SK-N-MC (cell line): ENCODE measurements around the gene TMPRSS3.

Experiments
- EZH2 ChIP-seq: fragments of 200-600 bp; sonication (generic); IDR thresholded peaks from one replicate; pipeline ENCODE4 v1.6.1; 2017; ENCODE audit warnings: antibody characterized with exemption
- POLR2AphosphoS5 ChIP-seq: IDR thresholded peaks from 2 replicates; pipeline ENCODE4 v1.6.1; 2012; ENCODE audit warnings: mild to moderate bottlenecking, low read depth, low read length, borderline replicate concordance

- TF ChIP-seq POLR2AphosphoS5 (no peak), EZH2 (no peak)
These were observed 10.9 kb downstream of the TMPRSS3 start for GRCh38 chr21:42384989-42385388.
